Stimulated activated naive CD8-positive, alpha-beta T cell treated with anti-CD3 and anti-CD28 coated beads, Interleukin-15, Interleukin-2, amounts not matched to agents 100 ng/mL and 50 ng/mL, for 24 hours (primary cell): ENCODE data around the gene SIRT7.
A peak's percentile ranks its signal among the peaks of the same experiment; 100 is the strongest.
"Not testable (repeated sequence)": the region's sequence is repeated elsewhere in the genome, so short reads cannot be mapped to it uniquely, and the experiment has no call there.

Experiments used
- H3K27ac Mint-ChIP-seq: one replicate; pipeline ENCODE4 v1.8.0; 2021; ENCODE audit warnings: mild to moderate bottlenecking, mixed read lengths
- H3K27me3 Mint-ChIP-seq: one replicate; pipeline ENCODE4 v1.8.0; 2021; ENCODE audit warnings: mixed read lengths
- H3K36me3 Mint-ChIP-seq: one replicate; pipeline ENCODE4 v1.8.0; 2021; ENCODE audit warnings: low read depth, mixed read lengths
- H3K4me1 Mint-ChIP-seq: one replicate; pipeline ENCODE4 v1.8.0; 2021; ENCODE audit warnings: low read depth, mixed read lengths
- H3K4me3 Mint-ChIP-seq: one replicate; pipeline ENCODE4 v1.8.0; 2021; ENCODE audit warnings: mild to moderate bottlenecking, mixed read lengths
- H3K9me3 Mint-ChIP-seq: one replicate; pipeline ENCODE4 v1.8.0; 2021; ENCODE audit warnings: mixed read lengths

The SIRT7 gene

DNA sequence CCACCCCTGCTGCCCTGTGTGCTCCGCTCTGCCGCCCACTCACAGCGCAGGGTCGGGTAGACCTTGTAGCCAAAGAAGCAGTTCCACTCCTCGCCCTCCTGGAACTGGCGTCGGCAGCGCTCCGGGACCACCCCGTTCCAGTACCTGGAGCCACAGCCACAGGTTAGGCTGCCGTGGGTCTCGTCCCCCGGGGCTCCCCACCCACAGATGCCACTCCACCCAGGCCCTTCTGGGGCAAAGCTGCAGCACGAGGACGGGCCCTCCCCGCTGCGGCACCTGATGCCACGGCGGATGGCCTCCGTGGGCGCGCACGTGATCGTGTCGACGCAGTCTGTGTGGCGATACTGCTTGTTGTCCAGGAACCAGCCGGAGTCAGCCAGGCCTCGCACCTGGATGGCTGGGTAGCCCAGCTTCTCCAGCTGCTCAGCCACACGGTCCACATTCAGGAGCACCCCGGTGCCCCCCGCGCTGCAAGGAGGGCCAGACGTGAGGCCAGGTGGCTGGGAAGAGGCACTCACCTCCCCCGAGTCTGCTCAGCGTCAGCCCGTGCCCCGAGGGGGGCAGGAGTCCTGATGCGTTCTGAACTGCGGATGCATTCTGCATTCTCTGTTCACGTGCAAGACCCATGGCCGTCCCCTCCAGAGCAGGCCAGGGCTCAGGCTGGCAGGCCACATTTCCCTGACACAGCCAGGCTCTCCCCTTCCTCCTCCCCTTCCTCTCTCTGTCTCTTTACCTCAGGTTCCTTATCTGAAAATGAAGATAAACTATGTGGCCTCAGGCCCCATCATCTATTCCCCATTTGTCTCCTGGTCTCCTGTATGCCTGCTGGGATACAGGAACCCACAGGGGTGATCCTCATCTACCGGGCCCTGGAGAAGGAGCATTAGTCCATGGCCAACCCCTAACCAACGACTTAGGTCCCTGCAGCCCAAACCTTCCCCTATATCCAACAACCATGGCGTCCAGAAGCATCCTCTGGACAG is 38.9 kb upstream of the SIRT7 start:
- Mint-ChIP-seq H3K27ac (no peak overlapping the region), H3K4me3 (no peak overlapping the region)

DNA sequence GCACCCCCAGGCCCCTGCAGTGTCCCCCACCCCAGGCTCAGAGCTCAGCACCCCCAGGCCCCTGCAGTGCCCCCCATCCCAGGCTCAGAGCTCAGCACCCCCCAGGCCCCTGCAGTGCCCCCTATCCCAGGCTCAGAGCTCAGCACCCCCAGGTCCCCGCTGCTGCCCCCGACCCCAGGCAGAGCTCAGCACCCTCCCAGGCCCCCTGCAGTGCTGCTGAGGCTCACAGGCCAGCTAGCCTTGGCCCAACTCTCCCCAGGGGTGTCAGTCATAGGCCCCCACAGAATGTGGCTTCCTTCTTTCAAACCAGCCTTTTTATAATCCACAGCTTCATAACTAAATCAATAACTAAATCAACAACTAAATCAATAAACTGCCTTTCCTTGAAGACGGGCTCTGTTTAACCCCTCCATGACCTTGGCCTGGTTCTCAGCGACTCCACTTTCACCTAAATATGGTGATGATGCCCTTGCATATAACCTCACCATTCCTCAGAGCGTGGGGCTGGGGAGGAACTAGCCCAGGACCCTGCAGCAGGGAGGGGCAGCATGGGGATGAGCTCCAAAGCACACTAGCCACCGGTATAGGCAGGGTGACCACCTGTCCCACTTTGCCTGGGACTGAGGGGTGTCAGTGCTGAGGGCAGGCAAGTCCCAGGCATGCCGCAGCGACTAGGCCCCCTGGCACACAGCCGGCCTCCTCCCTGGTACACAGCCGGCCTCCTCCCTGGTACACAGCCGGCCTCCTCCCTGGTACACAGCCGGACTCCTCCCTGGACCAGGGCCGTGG is 38.0 kb upstream of the SIRT7 start:
- no peaks in the 10 kb centered on the region for H3K4me1 Mint-ChIP-seq
- peaks cover 12% of the 10 kb centered on the region for H3K27me3 Mint-ChIP-seq
- no peak overlapping the region for H3K27ac Mint-ChIP-seq
- H3K9me3 Mint-ChIP-seq: no peaks in the 10 kb centered on the region
- H3K36me3 Mint-ChIP-seq: no peaks in the 10 kb centered on the region
- H3K4me3 Mint-ChIP-seq: no peak overlapping the region

More for the DNA sequence above, 38.9 kb upstream of the SIRT7 start:
- H3K9me3 Mint-ChIP-seq: no peaks in the 10 kb centered on the region
- no peaks in the 10 kb centered on the region for H3K36me3 Mint-ChIP-seq
- no peaks in the 10 kb centered on the region for H3K4me1 Mint-ChIP-seq
- peaks cover 12% of the 10 kb centered on the region for H3K27me3 Mint-ChIP-seq

DNA sequence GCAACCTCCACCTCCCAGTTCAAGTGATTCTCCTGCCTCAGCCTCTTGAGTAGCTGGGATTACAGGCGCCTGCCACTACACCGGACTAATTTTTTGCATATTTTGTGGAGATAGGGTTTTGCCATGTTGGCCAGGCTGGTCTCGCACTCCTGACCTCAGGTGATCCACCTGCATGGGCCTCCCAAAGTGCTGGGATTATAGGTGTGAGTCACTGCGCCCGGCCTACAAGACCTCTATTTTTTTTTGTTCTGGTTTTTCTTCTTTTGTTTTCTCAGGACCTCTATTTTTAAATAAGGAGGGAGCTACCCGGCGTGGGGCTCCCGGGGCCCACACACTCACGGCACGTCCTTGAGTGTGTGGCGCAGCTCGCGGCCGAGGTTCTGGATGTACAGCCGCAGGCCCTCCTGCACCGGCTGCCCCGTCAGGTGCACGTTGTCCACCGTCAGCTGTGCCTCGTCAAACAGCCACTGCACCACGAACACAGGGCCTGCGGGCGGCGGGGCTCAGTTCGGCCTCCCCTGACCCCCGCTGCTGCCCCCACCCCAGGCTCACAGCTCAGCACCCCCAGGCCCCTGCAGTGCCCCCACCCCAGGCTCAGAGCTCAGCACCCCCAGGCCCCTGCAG is 37.2 kb upstream of the SIRT7 start:
- H3K4me1 Mint-ChIP-seq: no peaks in the 10 kb centered on the region
- no peaks in the 10 kb centered on the region for H3K9me3 Mint-ChIP-seq
- peak overlapping the region; percentile 52 for H3K27ac Mint-ChIP-seq
- no peaks in the 10 kb centered on the region for H3K36me3 Mint-ChIP-seq
- no peak overlapping the region for H3K4me3 Mint-ChIP-seq
- peaks cover 12% of the 10 kb centered on the region for H3K27me3 Mint-ChIP-seq

DNA sequence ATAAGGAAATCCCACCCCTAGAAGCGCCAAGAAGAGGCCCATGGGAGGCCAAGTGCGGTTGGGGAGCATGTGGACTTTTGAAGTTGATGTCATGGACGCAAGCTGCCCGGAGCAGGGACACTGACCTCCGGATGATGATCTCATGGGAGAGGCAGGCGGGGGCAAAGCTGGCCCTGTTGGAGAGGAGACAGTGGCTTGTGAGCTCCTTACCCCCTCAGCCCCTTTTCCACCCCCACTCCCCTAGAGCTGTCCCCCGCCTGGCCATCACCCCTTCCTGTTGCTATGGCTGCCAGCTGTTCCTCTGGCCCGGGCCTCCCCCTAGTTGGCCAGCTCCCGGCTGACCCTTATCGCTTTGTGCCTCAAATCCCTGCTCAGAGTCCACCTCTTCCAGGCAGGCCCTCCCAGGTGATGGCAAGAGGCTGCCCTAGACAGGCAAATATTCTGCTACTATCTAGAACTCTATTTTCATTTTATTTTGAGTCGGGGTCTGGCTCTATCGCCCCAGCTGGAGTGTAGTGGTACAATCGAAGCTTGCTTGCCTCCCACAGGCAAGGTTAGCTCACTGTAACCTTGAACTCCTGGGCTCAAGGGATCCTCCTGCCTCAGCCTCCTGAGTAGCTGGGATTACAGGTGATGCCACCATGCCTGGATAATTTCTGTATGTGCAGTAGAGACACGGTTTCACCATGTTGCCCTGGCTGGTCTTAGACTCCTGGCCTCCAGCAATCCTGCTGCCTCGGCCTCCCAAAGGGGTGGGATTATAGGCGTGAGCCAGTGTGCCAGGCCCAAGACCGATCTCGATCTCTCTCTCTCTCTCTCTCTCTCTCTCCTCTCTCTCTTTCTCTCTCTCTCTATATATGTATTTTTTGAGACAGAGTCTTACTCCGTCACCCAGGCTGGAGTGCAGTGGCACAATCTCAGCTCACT is 36.4 kb upstream of the SIRT7 start:
- Mint-ChIP-seq H3K27me3 (peaks cover 12% of the 10 kb centered on the region), H3K9me3 (no peaks in the 10 kb centered on the region), H3K4me1 (no peaks in the 10 kb centered on the region), H3K4me3 (no peak overlapping the region), H3K27ac (peak overlapping the region; percentile 52), H3K36me3 (no peaks in the 10 kb centered on the region)

DNA sequence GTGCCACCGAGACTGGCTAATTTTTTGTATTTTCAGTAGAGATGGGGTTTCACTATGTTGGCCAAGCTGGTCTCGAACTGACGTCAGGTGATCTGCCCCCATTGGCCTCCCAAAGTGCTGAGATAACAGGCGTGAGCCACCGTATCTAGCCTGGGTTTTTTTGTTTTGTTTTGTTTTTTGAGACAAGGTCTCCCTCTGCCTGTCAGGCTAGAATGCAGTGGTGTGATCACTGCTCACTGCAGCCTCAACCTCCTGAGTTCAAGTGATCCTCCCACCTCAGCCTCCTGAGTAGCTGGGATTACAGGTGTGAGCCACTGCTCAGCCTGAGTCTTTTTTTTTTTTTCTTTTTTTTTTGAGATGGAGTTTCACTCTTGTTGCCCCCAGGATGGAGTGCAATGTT is 35.5 kb upstream of the SIRT7 start:
- H3K9me3 Mint-ChIP-seq, H3K36me3 Mint-ChIP-seq, H3K4me1 Mint-ChIP-seq, H3K27me3 Mint-ChIP-seq, H3K27ac Mint-ChIP-seq, H3K4me3 Mint-ChIP-seq: not testable (repeated sequence)

DNA sequence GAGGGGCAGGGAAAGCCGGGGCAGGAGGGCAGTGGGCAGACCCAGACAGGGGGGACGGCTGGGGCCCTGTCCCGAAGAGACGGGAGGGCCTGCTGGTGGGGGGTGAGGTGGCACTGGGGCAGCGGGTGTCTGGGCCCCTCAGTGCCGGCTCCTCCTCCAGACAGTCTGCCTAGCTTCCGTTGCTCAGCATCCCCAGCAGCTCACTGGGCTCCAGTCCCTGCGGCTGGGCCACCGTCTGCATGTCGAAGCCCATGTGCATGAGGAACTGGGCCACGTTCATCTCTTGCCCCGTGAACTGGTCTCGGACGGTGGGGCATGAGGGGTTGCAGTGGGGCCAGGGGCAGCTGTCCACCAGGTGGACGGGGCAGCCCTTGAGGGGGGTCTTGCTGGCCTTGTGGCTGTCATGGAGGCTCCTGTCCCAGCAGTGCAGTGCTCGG is 34.8 kb upstream of the SIRT7 start:
- H3K27me3 Mint-ChIP-seq: peaks cover under 1% of the 10 kb centered on the region
- no peak overlapping the region for H3K4me3 Mint-ChIP-seq
- H3K4me1 Mint-ChIP-seq: no peaks in the 10 kb centered on the region
- H3K9me3 Mint-ChIP-seq: no peaks in the 10 kb centered on the region
- no peaks in the 10 kb centered on the region for H3K36me3 Mint-ChIP-seq
- H3K27ac Mint-ChIP-seq: no peak overlapping the region

DNA sequence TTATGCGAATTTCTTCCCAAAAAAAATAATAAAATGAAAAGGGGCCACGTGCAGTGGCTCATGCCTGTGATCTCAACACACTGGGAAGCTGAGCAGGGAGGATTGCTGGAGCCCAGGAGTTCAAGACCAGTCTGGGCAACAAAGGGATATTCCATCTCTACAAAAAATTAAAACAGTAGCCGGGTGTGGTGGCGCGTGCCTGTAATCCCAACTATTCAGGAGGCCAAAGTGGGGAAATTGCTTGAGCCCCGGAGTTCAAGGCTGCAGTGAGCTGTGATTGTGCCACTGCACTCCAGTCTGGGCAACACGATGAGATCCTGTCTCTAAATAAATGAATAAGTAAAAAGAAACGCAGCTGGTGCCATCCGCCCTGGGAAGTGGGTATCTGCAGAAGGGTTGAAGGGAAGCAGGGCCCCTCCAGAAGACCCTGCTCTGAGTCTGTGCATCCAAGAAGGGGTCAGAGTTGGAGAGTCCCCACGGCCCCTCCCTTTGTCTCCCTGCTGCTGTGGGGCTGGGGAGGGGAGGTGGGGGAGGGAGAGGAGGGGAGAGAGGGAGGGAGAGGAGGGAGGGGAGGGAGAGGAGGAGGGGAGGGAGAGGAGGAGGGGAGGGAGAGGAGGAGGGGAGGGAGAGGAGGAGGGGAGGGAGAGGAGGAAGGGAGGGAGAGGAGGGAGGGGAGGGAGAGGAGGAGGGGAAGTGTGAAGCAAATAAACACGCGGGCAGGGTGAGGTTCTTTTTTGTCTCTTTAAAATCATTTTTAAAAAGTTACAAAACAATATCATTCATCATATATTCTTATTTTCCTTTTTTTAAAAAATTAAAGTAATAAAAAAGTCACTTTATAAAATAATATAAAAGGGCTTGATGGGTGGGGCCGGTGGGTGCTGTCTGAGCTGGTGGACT is 34.1 kb upstream of the SIRT7 start:
- Mint-ChIP-seq H3K27ac (no peak overlapping the region), H3K9me3 (no peaks in the 10 kb centered on the region), H3K4me3 (no peak overlapping the region), H3K4me1 (no peaks in the 10 kb centered on the region), H3K36me3 (no peaks in the 10 kb centered on the region), H3K27me3 (no peaks in the 10 kb centered on the region)

DNA sequence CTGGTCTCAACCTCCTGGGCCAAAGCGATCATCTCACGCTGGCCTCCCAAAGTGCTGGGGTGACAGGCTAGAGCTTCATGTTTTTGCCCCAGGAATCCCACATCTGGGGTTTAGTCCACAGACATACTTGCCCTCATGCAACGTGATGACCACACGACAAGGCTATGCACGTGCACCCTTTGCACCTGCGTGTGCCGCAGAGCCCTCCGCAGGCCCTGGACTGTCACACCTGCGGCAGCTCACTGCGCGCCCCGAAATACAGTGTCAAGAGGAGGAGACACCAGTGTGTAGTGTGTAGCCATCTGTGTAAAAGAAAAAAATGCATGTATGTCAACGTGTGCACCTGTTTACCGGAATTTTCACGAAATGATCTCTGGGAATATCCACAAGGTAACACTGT is 32.5 kb upstream of the SIRT7 start:
- H3K9me3 Mint-ChIP-seq: no peaks in the 10 kb centered on the region
- H3K4me1 Mint-ChIP-seq: no peaks in the 10 kb centered on the region
- H3K4me3 Mint-ChIP-seq: no peak overlapping the region
- no peaks in the 10 kb centered on the region for H3K36me3 Mint-ChIP-seq
- no peak overlapping the region for H3K27ac Mint-ChIP-seq
- no peaks in the 10 kb centered on the region for H3K27me3 Mint-ChIP-seq

DNA sequence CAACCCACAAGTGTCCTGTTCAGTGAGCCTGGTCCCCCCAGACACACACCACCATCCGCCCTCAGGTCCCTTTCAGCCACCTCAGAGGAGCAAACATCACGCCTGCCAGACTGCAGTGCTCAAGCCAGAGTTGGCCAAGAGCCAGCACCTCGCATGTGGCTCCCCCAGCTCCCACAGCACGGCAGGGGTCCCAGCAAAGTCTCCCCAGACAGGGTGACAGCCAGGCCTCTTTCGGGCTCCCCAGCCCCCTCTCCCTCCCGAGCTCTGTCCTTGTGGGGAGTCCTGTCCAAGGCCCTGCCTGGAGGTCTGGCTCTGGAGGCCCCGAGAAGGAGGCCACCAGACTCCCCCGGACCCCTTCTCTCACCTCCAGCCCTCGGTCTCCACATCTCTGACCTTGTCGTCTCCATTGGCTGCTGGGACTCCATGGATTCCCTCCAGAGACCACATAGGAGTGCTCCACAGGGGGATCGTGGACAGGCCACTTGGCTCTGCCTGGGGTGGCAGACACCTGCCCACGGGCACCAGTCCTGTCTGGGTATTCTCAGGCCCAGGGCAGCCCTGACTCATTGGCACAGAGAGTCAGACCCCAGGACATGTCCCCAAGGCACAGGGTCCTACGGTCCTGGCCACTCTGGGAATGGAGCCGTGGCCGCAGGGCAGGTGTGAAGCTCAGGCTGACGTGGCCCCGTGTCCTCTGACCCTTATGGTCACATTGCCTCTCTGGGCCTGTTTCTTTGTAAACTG is 30.8 kb upstream of the SIRT7 start:
- Mint-ChIP-seq H3K27me3 (no peaks in the 10 kb centered on the region), H3K4me1 (no peaks in the 10 kb centered on the region), H3K4me3 (no peak overlapping the region), H3K27ac (no peak overlapping the region), H3K36me3 (no peaks in the 10 kb centered on the region), H3K9me3 (no peaks in the 10 kb centered on the region)

DNA sequence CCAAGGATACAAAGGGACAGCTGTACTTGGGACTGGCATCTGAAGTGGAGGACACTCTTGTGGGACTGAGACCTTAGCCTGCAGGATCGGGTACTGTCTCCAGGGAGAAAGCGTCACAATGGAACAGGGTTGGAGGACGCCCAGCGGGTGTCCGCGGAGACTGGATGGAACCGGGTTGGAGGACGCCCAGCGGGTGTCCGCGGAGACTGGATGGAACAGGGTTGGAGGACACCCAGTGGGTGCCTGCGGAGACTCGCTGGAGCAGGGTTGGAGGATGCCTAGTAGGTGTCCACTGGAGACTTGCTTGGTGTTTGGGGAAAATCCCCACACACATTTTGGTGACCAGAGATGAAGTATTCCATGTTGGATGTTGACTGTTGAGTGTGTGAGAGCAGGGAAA is 29.2 kb upstream of the SIRT7 start, which contains the start of gene MYADML2:
Gene MYADML2, minus strand, starts transcription at position 45 of the 400 bp plus-strand sequence. CDS start 5,492 bp downstream, outside the sequence.
- no peak within 1 kb of the TSS for H3K27ac Mint-ChIP-seq
- H3K4me1 Mint-ChIP-seq: no peaks in the 10 kb centered on the region
- no peaks in the 10 kb centered on the region for H3K27me3 Mint-ChIP-seq
- H3K36me3 Mint-ChIP-seq: no peaks in the 10 kb centered on the region
- no peak within 1 kb of the TSS for H3K4me3 Mint-ChIP-seq
- no peaks in the 10 kb centered on the region for H3K9me3 Mint-ChIP-seq

DNA sequence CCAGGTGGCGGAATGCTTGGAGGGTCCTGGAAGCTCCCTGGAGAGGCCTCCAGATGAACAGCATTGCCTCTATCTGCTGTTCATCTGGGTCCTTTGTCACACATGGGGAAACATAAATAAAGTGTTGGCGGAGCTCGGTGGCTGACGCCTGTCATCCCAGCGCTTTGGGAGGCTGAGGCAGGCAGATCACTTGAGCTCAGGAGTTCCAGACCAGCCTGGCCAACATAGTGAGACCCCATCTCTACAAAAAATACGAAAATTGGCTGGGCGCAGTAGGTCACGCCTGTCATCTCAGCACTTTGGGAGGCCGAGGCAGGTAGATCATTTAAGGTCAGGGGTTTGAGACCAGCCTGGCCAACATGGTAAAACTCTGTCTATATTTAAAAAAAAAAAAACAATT is 26.9 kb upstream of the SIRT7 start:
- Mint-ChIP-seq H3K4me1 (no peaks in the 10 kb centered on the region), H3K36me3 (no peaks in the 10 kb centered on the region), H3K27me3 (peaks cover 5% of the 10 kb centered on the region), H3K9me3 (no peaks in the 10 kb centered on the region), H3K4me3 (no peak overlapping the region), H3K27ac (no peak overlapping the region)

DNA sequence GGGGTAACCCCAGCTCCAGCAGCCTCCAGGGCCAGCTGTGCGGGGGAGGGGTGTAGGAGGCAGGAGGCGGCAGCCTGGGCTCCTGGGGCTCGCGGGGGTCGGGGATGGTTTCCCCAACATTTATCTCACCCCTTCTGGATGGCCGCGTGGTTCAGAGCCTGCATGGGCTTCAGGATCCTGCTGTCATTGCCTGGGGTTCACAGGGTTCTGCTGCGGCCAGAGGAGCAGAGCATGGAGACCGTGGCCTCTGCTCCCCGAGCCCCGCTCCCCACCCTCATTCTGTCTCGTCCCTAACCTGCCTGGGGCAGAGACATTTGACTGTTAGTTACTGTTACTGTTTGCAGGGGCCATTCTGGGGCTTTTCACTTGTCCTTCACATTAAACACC is 24.2 kb upstream of the SIRT7 start:
- H3K9me3 Mint-ChIP-seq: no peaks in the 10 kb centered on the region
- H3K4me3 Mint-ChIP-seq: no peak overlapping the region
- H3K27me3 Mint-ChIP-seq: peaks cover 5% of the 10 kb centered on the region
- peaks cover 11% of the 10 kb centered on the region for H3K4me1 Mint-ChIP-seq
- no peaks in the 10 kb centered on the region for H3K36me3 Mint-ChIP-seq
- H3K27ac Mint-ChIP-seq: no peak overlapping the region
